H9 (cell line): ENCODE data around the gene APOA4. TPM values are rescaled to one million over a fixed set of nuclear protein-coding genes. Genes with fewer than 3 reads are reported as not detected.

Experiments used
- DNase-seq: peaks from one replicate; pipeline ENCODE4 v3.0.0-alpha.2; 2017
- H2AFZ ChIP-seq: one replicate; pipeline ENCODE4 v1.6.1; 2013; ENCODE audit warnings: mild to moderate bottlenecking, low read length, control low read depth, moderate library complexity
- H2AK5ac ChIP-seq: 2 replicates; pipeline ENCODE4 v1.6.1; 2013; ENCODE audit warnings: low read length, control low read depth, mixed read lengths; ENCODE audit not compliant: insufficient read length
- H2BK120ac ChIP-seq: one replicate; pipeline ENCODE4 v1.6.1; 2013; ENCODE audit warnings: low read depth, mild to moderate bottlenecking, low read length, control low read depth, inconsistent platforms; ENCODE audit not compliant: poor library complexity, severe bottlenecking
- H2BK12ac ChIP-seq: 2 replicates; pipeline ENCODE4 v1.6.1; 2013; ENCODE audit warnings: low read length, control low read depth, mixed read lengths, low read depth; ENCODE audit not compliant: insufficient read length
- H2BK15ac ChIP-seq: 2 replicates; pipeline ENCODE4 v1.6.1; 2013; ENCODE audit warnings: low read depth, low read length, control low read depth
- H2BK20ac ChIP-seq: one replicate; pipeline ENCODE4 v1.6.1; 2013; ENCODE audit warnings: low read depth, mild to moderate bottlenecking, low read length, control low read depth, inconsistent platforms; ENCODE audit not compliant: poor library complexity, severe bottlenecking
- H2BK5ac ChIP-seq: 2 replicates; pipeline ENCODE4 v1.6.1; 2013; ENCODE audit warnings: low read length, control low read depth, mixed read lengths; ENCODE audit not compliant: insufficient read length
- H3K14ac ChIP-seq: 2 replicates; pipeline ENCODE4 v1.6.1; 2013; ENCODE audit warnings: low read length, control low read depth; ENCODE audit not compliant: insufficient read depth
- H3K18ac ChIP-seq: 2 replicates; pipeline ENCODE4 v1.6.1; 2013; ENCODE audit warnings: low read depth, mild to moderate bottlenecking, mixed read lengths, low read length, control low read depth; ENCODE audit not compliant: insufficient read length
- H3K23ac ChIP-seq: 2 replicates; pipeline ENCODE4 v1.6.1; 2013; ENCODE audit warnings: low read length, control low read depth, mixed read lengths, low read depth; ENCODE audit not compliant: insufficient read length
- H3K23me2 ChIP-seq: 2 replicates; pipeline ENCODE4 v1.6.1; 2013; ENCODE audit warnings: low read depth, mild to moderate bottlenecking, mixed read lengths, low read length, control low read depth; ENCODE audit not compliant: insufficient read length, poor library complexity, severe bottlenecking
- H3K27ac ChIP-seq: 2 replicates; pipeline ENCODE4 v1.5.1; 2013; ENCODE audit warnings: low read length, control low read depth, mixed read lengths, low read depth; ENCODE audit not compliant: insufficient read length
- H3K27me3 ChIP-seq: 2 replicates; pipeline ENCODE4 v1.6.1; 2013; ENCODE audit warnings: low read length, control low read depth, inconsistent platforms; ENCODE audit not compliant: insufficient read depth
- H3K4ac ChIP-seq: 2 replicates; pipeline ENCODE4 v1.6.1; 2013; ENCODE audit warnings: low read depth, mild to moderate bottlenecking, control low read depth, inconsistent platforms, low read length, moderate library complexity
- H3K4me1 ChIP-seq: 2 replicates; pipeline ENCODE4 v1.6.1; 2013; ENCODE audit warnings: low read length, control low read depth, inconsistent platforms; ENCODE audit not compliant: insufficient read depth
- H3K4me2 ChIP-seq: 2 replicates; pipeline ENCODE4 v1.6.1; 2013; ENCODE audit warnings: low read length, control low read depth, mixed read lengths; ENCODE audit not compliant: insufficient read length, insufficient read depth
- H3K56ac ChIP-seq: 2 replicates; pipeline ENCODE4 v1.6.1; 2013; ENCODE audit warnings: low read depth, mild to moderate bottlenecking, mixed read lengths, low read length, control low read depth; ENCODE audit not compliant: insufficient read length
- H3K79me1 ChIP-seq: 2 replicates; pipeline ENCODE4 v1.6.1; 2013; ENCODE audit warnings: low read depth, mild to moderate bottlenecking, moderate library complexity, low read length, control low read depth, inconsistent platforms; ENCODE audit not compliant: insufficient read depth, poor library complexity, severe bottlenecking
- H3K79me2 ChIP-seq: 2 replicates; pipeline ENCODE4 v1.6.1; 2013; ENCODE audit warnings: low read length, control low read depth, inconsistent platforms; ENCODE audit not compliant: insufficient read depth
- H3K9ac ChIP-seq: 2 replicates; pipeline ENCODE4 v1.6.1; 2013; ENCODE audit warnings: low read length, control low read depth, mixed read lengths; ENCODE audit not compliant: insufficient read length; ENCODE audit errors: extremely low read depth
- H3K9me3 ChIP-seq: one replicate; pipeline ENCODE4 v1.6.1; 2013; ENCODE audit warnings: low read depth, low read length, inconsistent platforms; ENCODE audit not compliant: control insufficient read depth
- H3T11ph ChIP-seq: one replicate; pipeline ENCODE4 v1.6.1; 2013; ENCODE audit warnings: mild to moderate bottlenecking, low read length, control low read depth, inconsistent platforms
- H4K20me1 ChIP-seq: one replicate; pipeline ENCODE4 v1.6.1; 2013; ENCODE audit not compliant: control insufficient read depth, insufficient read length, insufficient read depth
- H4K5ac ChIP-seq: 2 replicates; pipeline ENCODE4 v1.6.1; 2013; ENCODE audit warnings: low read depth, mild to moderate bottlenecking, mixed read lengths, low read length, control low read depth; ENCODE audit not compliant: insufficient read length
- H4K8ac ChIP-seq: replicated peaks from 2 replicates; pipeline ENCODE4 v1.6.1; 2013; ENCODE audit warnings: low read length, control low read depth, mixed read lengths, low read depth; ENCODE audit not compliant: insufficient read length
- H4K91ac ChIP-seq: 2 replicates; pipeline ENCODE4 v1.6.1; 2013; ENCODE audit warnings: low read depth, mild to moderate bottlenecking, moderate library complexity, mixed read lengths, low read length, control low read depth; ENCODE audit not compliant: insufficient read length
- H3K27ac Mint-ChIP-seq, 3 experiments: 2 replicates in 2 of 3; 3 replicates in 1 of 3; pipeline ENCODE4 v1.8.0; 2020 to 2021; ENCODE audit warnings: mixed read lengths in 3 of 3, mild to moderate bottlenecking in 1 of 3, moderate library complexity in 1 of 3
- H3K27me3 Mint-ChIP-seq: 2 replicates; pipeline ENCODE4 v1.8.0; 2021; ENCODE audit warnings: low read depth, mild to moderate bottlenecking, moderate library complexity, mixed read lengths
- H3K36me3 Mint-ChIP-seq, 3 experiments: 2 replicates in 2 of 3; 3 replicates in 1 of 3; pipeline ENCODE4 v1.8.0; 2020 to 2021; ENCODE audit warnings: low read depth in 3 of 3, mixed read lengths in 3 of 3; ENCODE audit not compliant: insufficient read depth in 1 of 3
- H3K4me1 Mint-ChIP-seq, 2 experiments: 2 replicates each; pipeline ENCODE4 v1.8.0; 2020; ENCODE audit warnings: mixed read lengths in 2 of 2
- H3K4me3 Mint-ChIP-seq, 2 experiments: 2 replicates in 1 of 2; 3 replicates in 1 of 2; pipeline ENCODE4 v1.8.0; 2020 to 2021; ENCODE audit warnings: mild to moderate bottlenecking in 2 of 2, mixed read lengths in 2 of 2, moderate library complexity in 1 of 2
- H3K9me3 Mint-ChIP-seq, 2 experiments: 2 replicates in 1 of 2; 3 replicates in 1 of 2; pipeline ENCODE4 v1.8.0; 2020; ENCODE audit warnings: mild to moderate bottlenecking in 2 of 2, mixed read lengths in 2 of 2, moderate library complexity in 1 of 2
- WGBS: extraction: QIAGEN DNeasy Blood & Tissue Kit; methylation state at CpG from one replicate; pipeline ENCODE4 v1.1.7; 2013; ENCODE audit warnings: missing lambda C conversion rate, low lambda C conversion rate, mixed read lengths; ENCODE audit not compliant: insufficient read length; ENCODE audit errors: extremely low coverage; 5-methylcytosine and 5-hydroxymethylcytosine counted together
- total RNA-seq: library from RNA; stranded (reverse); gene quantifications from 2 replicates; pipeline ENCODE4 v1.2.1, GENCODE V29; 2021
- TF ChIP-seq, protein P1 (sequence below): fragments of 200-600 bp; sonication (generic); conservative IDR thresholded peaks from 3 replicates; pipeline ENCODE4 v1.8.0; 2021; ENCODE audit warnings: antibody characterized with exemption, mild to moderate bottlenecking

Gene APOA4
- total RNA-seq, 1 experiment from 2014 or later = not detected

DNA sequence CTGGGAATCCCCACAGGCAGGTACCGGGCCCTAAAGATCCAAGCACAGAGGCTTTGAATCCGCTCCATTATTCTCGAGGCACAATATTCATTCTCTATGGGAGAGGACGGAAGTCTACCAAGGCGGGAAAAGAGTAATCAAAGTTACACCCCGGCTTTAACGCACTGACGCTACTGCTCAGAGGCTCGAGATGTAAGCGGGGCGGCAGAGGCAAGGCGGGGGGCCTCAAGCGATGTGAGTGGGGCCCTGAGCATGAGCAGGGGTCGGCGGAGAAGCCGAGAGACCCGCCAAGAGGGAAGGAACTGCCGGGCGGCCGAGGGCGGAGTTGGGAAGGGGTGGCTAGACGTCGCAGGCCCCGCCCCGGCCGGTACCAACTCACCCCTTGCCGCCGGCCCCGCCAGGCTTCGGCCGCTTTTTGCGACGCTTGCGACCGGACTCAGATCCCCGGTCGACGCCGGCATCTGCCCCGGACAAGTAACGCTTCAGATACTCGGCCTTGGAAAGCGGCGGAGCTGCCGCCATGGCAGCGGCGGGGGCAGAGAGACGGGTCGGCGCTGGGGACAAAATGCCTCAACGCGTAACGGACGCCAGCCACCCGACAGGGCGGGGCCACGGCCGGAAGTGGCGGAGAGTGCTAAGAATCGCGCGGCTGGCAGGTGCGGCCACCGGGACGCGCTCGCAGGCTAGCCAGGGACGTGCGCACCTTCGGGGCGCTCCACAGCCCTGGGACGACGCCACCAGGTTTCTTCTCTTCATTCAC, 50.5 kb downstream of the APOA4 start, which contains the start of gene BUD13:
TSS of gene BUD13 (minus strand) at position 545 of the 760 bp plus-strand sequence. CDS start at position 522, 23 bp downstream.
- Histone ChIP-seq H2BK120ac (peak within 1 kb of the TSS; percentile 62), H3K27me3 (no peaks in the 10 kb centered on the region), H2BK12ac (no peak within 1 kb of the TSS), H2BK5ac (no peak within 1 kb of the TSS), H3K14ac (peak within 1 kb of the TSS; percentile 93; the same call in 1 of the 2 replicates), H3K79me2 (peaks cover 11% of the 10 kb centered on the region; the same call in 1 of the 2 replicates), H4K8ac (no peak within 1 kb of the TSS), H3K23me2 (peaks cover 12% of the 10 kb centered on the region), H3K56ac (peak within 1 kb of the TSS; percentile 93), H4K91ac (no peak within 1 kb of the TSS), H3T11ph (no peak within 1 kb of the TSS), H2AFZ (peak within 1 kb of the TSS; percentile 67), H4K20me1 (no peaks in the 10 kb centered on the region), H3K4me1 (peaks cover 4% of the 10 kb centered on the region; the same call in 1 of the 2 replicates), H3K9ac (peak within 1 kb of the TSS; percentile 95), H3K9me3 (no peaks in the 10 kb centered on the region), H3K79me1 (peaks cover 7% of the 10 kb centered on the region), H3K23ac (no peak within 1 kb of the TSS), H3K4me2 (peak within 1 kb of the TSS; percentile 100), H2AK5ac (no peak within 1 kb of the TSS), H3K18ac (peak within 1 kb of the TSS; percentile 95), H3K4ac (no peak within 1 kb of the TSS; the same call in 1 of the 2 replicates), H2BK15ac (no peak within 1 kb of the TSS), H2BK20ac (no peak within 1 kb of the TSS), H3K27ac (peak within 1 kb of the TSS; percentile 71), H4K5ac (peak within 1 kb of the TSS; percentile 36)
- TF ChIP-seq, protein P1, sequence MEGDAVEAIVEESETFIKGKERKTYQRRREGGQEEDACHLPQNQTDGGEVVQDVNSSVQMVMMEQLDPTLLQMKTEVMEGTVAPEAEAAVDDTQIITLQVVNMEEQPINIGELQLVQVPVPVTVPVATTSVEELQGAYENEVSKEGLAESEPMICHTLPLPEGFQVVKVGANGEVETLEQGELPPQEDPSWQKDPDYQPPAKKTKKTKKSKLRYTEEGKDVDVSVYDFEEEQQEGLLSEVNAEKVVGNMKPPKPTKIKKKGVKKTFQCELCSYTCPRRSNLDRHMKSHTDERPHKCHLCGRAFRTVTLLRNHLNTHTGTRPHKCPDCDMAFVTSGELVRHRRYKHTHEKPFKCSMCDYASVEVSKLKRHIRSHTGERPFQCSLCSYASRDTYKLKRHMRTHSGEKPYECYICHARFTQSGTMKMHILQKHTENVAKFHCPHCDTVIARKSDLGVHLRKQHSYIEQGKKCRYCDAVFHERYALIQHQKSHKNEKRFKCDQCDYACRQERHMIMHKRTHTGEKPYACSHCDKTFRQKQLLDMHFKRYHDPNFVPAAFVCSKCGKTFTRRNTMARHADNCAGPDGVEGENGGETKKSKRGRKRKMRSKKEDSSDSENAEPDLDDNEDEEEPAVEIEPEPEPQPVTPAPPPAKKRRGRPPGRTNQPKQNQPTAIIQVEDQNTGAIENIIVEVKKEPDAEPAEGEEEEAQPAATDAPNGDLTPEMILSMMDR = no peak
- WGBS = no CpG with 5 or more reads among the region's 73 CpGs
- Mint-ChIP-seq H3K4me3 (peak within 1 kb of the TSS; percentile 95 to 97), H3K27me3 (no peaks in the 10 kb centered on the region), H3K4me1 (peaks cover 21 to 22% of the 10 kb centered on the region in 2 experiments), H3K9me3 (no peaks in the 10 kb centered on the region), H3K36me3 (peaks cover 4 to 46% (median 30%) of the 10 kb centered on the region in 3 experiments; a peak in 6 of 7 replicates), H3K27ac (peak within 1 kb of the TSS; percentile 96 to 99 (median 97))
- peak; percentile 92 for DNase-seq
